IMR-90 (cell line): ENCODE data around the gene KAZALD1. TPM values are rescaled to one million over a fixed set of nuclear protein-coding genes. Genes with fewer than 3 reads are reported as not detected.

Source experiments
- ATAC-seq: fragments of 200-7000 bp; cut with Tn5 transposase; 2 replicates; pipeline ENCODE4 v1.9.1; 2020; ENCODE audit warnings: low read depth, mild to moderate bottlenecking, moderate library complexity
- BruUV-seq: library from RNA; stranded (reverse); fragments of 400-500 nt; replicated peaks from 2 replicates; lab custom pipeline; 2021; lab: Mats Ljungman, UMichigan
- CTCF ChIA-PET: fragments of 300-600 bp; formaldehyde crosslinking; extraction: SDS; loops from one replicate; lab custom pipeline; 2021; ENCODE audit warnings: antibody characterized with exemption; lab: Yijun Ruan, JAX
- POLR2A ChIA-PET: fragments of 300-600 bp; sonication (Branson Sonifier 250); formaldehyde crosslinking; loops from one replicate; lab custom pipeline; 2022; ENCODE audit warnings: antibody characterized with exemption; ENCODE audit not compliant: unreplicated experiment; lab: Charles Lee
- DNase-seq: peaks from one replicate; pipeline ENCODE4 v3.0.0; 2013
- H2AFZ ChIP-seq: replicated peaks from 2 replicates; pipeline ENCODE3; 2013; ENCODE audit warnings: low read length, mild to moderate bottlenecking; ENCODE audit not compliant: poor library complexity
- H2AK5ac ChIP-seq: 2 replicates; pipeline ENCODE4 v1.6.1; 2013; ENCODE audit warnings: low read depth, low read length, inconsistent platforms
- H2AK9ac ChIP-seq: replicated peaks from 2 replicates; pipeline ENCODE3; 2013; ENCODE audit warnings: mild to moderate bottlenecking, low read depth, low read length, moderate library complexity; ENCODE audit not compliant: poor library complexity
- H2BK120ac ChIP-seq: 2 replicates; pipeline ENCODE4 v1.6.1; 2013; ENCODE audit warnings: low read depth, low read length, inconsistent platforms
- H2BK15ac ChIP-seq: 3 replicates; pipeline ENCODE4 v1.6.1; 2013; ENCODE audit warnings: low read depth, low read length, inconsistent platforms
- H2BK20ac ChIP-seq: 2 replicates; pipeline ENCODE4 v1.6.1; 2013; ENCODE audit warnings: low read depth, mild to moderate bottlenecking, inconsistent platforms, low read length, moderate library complexity
- H2BK5ac ChIP-seq: 2 replicates; pipeline ENCODE4 v1.6.1; 2013; ENCODE audit warnings: mild to moderate bottlenecking, low read depth, low read length, inconsistent platforms; ENCODE audit not compliant: poor library complexity, severe bottlenecking
- H3K14ac ChIP-seq: replicated peaks from 2 replicates; pipeline ENCODE4 v1.6.1; 2013; ENCODE audit warnings: low read depth, low read length, inconsistent platforms
- H3K18ac ChIP-seq: 2 replicates; pipeline ENCODE4 v1.6.1; 2013; ENCODE audit warnings: low read depth, low read length, control low read depth
- H3K23ac ChIP-seq: 2 replicates; pipeline ENCODE4 v1.6.1; 2013; ENCODE audit warnings: low read depth, low read length, inconsistent platforms
- H3K27ac ChIP-seq: 2 replicates; pipeline ENCODE4 v1.5.1; 2013; ENCODE audit warnings: mild to moderate bottlenecking, control low read depth, low read length; ENCODE audit not compliant: insufficient read depth
- H3K27me3 ChIP-seq: 2 replicates; pipeline ENCODE4 v1.6.1; 2013; ENCODE audit warnings: low read length; ENCODE audit not compliant: control insufficient read depth, insufficient read depth
- H3K36me3 ChIP-seq: 2 replicates; pipeline ENCODE4 v1.6.1; 2013; ENCODE audit warnings: low read length, mixed read lengths; ENCODE audit not compliant: control insufficient read depth, insufficient read depth
- H3K4ac ChIP-seq: 2 replicates; pipeline ENCODE4 v1.6.1; 2013; ENCODE audit warnings: low read depth, low read length, inconsistent platforms
- H3K4me1 ChIP-seq: 2 replicates; pipeline ENCODE4 v1.6.1; 2013; ENCODE audit warnings: low read length, mixed read lengths; ENCODE audit not compliant: control insufficient read depth, insufficient read depth
- H3K4me2 ChIP-seq: 2 replicates; pipeline ENCODE4 v1.6.1; 2013; ENCODE audit warnings: low read depth, mild to moderate bottlenecking, control low read depth, low read length, moderate library complexity
- H3K4me3 ChIP-seq: 2 replicates; pipeline ENCODE4 v1.5.1; 2013; ENCODE audit warnings: low read depth, mild to moderate bottlenecking, control low read depth, low read length, moderate library complexity; ENCODE audit not compliant: insufficient read depth
- H3K56ac ChIP-seq: 2 replicates; pipeline ENCODE4 v1.6.1; 2013; ENCODE audit warnings: low read length, inconsistent platforms; ENCODE audit not compliant: insufficient read depth; ENCODE audit errors: extremely low read depth
- H3K79me1 ChIP-seq, 2 experiments: 2 replicates each; pipeline ENCODE4 v1.6.1; 2013; ENCODE audit warnings: low read length in 2 of 2, inconsistent platforms in 1 of 2, low read depth in 1 of 2
- H3K9ac ChIP-seq: 2 replicates; pipeline ENCODE4 v1.6.1; 2013; ENCODE audit warnings: low read depth, low read length, control low read depth
- H3K9me1 ChIP-seq: 2 replicates; pipeline ENCODE4 v1.6.1; 2013; ENCODE audit warnings: low read length, inconsistent platforms; ENCODE audit not compliant: insufficient read depth
- H3K9me3 ChIP-seq: 2 replicates; pipeline ENCODE4 v1.6.1; 2013; ENCODE audit warnings: low read length; ENCODE audit not compliant: control insufficient read depth, insufficient read depth
- H4K20me1 ChIP-seq: 2 replicates; pipeline ENCODE4 v1.6.1; 2013; ENCODE audit warnings: low read length, inconsistent platforms; ENCODE audit not compliant: insufficient read depth
- H4K5ac ChIP-seq: 2 replicates; pipeline ENCODE4 v1.6.1; 2013; ENCODE audit warnings: mild to moderate bottlenecking, low read depth, low read length, control low read depth
- H4K8ac ChIP-seq, 2 experiments: 2 replicates each; pipeline ENCODE4 v1.6.1; 2013; ENCODE audit warnings: low read depth in 2 of 2, low read length in 2 of 2, control low read depth in 1 of 2, inconsistent platforms in 1 of 2
- H4K91ac ChIP-seq: 2 replicates; pipeline ENCODE4 v1.6.1; 2013; ENCODE audit warnings: low read depth, low read length, inconsistent platforms; ENCODE audit not compliant: insufficient read depth
- CEBPB ChIP-seq: IDR thresholded peaks from 2 replicates; pipeline ENCODE4 v1.6.1; 2012; ENCODE audit warnings: low read depth, low read length, improper control_type of control experiment
- MAFK ChIP-seq: IDR thresholded peaks from 2 replicates; pipeline ENCODE4 v1.6.1; 2012; ENCODE audit warnings: low read depth, low read length, improper control_type of control experiment
- MAZ ChIP-seq: IDR thresholded peaks from 2 replicates; pipeline ENCODE4 v1.6.1; 2012; ENCODE audit warnings: low read depth, mild to moderate bottlenecking, low read length, improper control_type of control experiment, moderate library complexity, borderline replicate concordance
- MXI1 ChIP-seq: IDR thresholded peaks from 2 replicates; pipeline ENCODE4 v1.6.1; 2012; ENCODE audit warnings: low read depth, mild to moderate bottlenecking, low read length, moderate library complexity, borderline replicate concordance
- SMC3 ChIP-seq: fragments of 150-350 bp; IDR thresholded peaks from 2 replicates; pipeline ENCODE4 v1.6.1; 2016; ENCODE audit warnings: low read depth, mild to moderate bottlenecking, antibody characterized with exemption, low read length, moderate library complexity
- WGBS, 2 experiments: methylation state at CpG; one replicate each; pipeline versions ENCODE4 v1.1.5 to v1.1.7; 2013; ENCODE audit warnings: missing lambda C conversion rate in 2 of 2; ENCODE audit not compliant: insufficient read length in 1 of 2; ENCODE audit errors: extremely low coverage in 2 of 2; 5-methylcytosine and 5-hydroxymethylcytosine counted together
- dilution Hi-C: fragments of 300-500 bp; cut with HindIII; formaldehyde crosslinking; loops from one replicate; pipeline ENCODE4 v1.14.3; 2018; ENCODE audit warnings: low sequenced_read_pairs; ENCODE audit not compliant: unreplicated experiment
- in situ Hi-C: fragments of 300-500 bp; cut with MboI; formaldehyde crosslinking; loops from 3 replicates; pipeline ENCODE4 v1.14.3; 2019; ENCODE audit warnings: low sequenced_read_pairs, inconsistent platforms, mixed read lengths
- intact Hi-C: fragments of 100-400 bp; cut with micrococcal nuclease; formaldehyde crosslinking; loops from 2 replicates; pipeline ENCODE4 v1.10.0; 2022
- polyA plus RNA-seq, 3 experiments: library from polyadenylated mRNA; depleted of rRNA; stranded (reverse); fragments of >200 nt; gene quantifications; 2 replicates each; pipeline ENCODE4 v1.2.3, GENCODE V29; 2012; ENCODE audit warnings: low replicate concordance in 1 of 3
- total RNA-seq: library from RNA; depleted of rRNA; stranded (reverse); fragments of >200 nt; gene quantifications from 2 replicates; pipeline ENCODE4 v1.2.3, GENCODE V29; 2012

KAZALD1 gene
- total and polyA plus RNA-seq, 2 of the 4 experiments (the other 2 are of a cell fraction), result 9.1 to 18.6 TPM

GRCh38 chr10:101103430-101103829 lies 41.6 kb downstream of the KAZALD1 start:
- Histone ChIP-seq H3K27me3 (peaks cover 72% of the 10 kb centered on the region), H3K9me3 (no peaks in the 10 kb centered on the region), H3K36me3 (no peaks in the 10 kb centered on the region), H3K4me1 (no peaks in the 10 kb centered on the region), H2AK5ac (no peak overlapping the region), H4K8ac (no peak overlapping the region), H2BK120ac (no peak overlapping the region), H2BK15ac (no peak overlapping the region), H3K4me3 (no peak overlapping the region), H3K9me1 (no peaks in the 10 kb centered on the region), H2AFZ (no peak overlapping the region), H4K20me1 (no peaks in the 10 kb centered on the region), H3K23ac (no peak overlapping the region), H3K18ac (no peak overlapping the region), H3K56ac (no peak overlapping the region), H4K5ac (no peak overlapping the region), H3K4me2 (no peak overlapping the region), H3K27ac (no peak overlapping the region), H3K14ac (no peak overlapping the region), H2AK9ac (no peak overlapping the region), H3K9ac (no peak overlapping the region), H4K91ac (no peak overlapping the region), H3K79me1 (no peaks in the 10 kb centered on the region), H2BK20ac (no peak overlapping the region), H3K4ac (no peak overlapping the region), H2BK5ac (no peak overlapping the region)
- in situ Hi-C loops, result no loop called here
- TF ChIP-seq CEBPB, result no peak
- no peak for TF ChIP-seq MAZ
- TF ChIP-seq MAFK, result no peak
- TF ChIP-seq MXI1, result no peak
- no peak for TF ChIP-seq SMC3
- DNase-seq (no peak), ATAC-seq (no peak)
- dilution Hi-C loops, result no loop called here
- ChIA-PET CTCF (interaction anchor here (1.2 kb wide), 1 partner anchor 39 kb away, joined by 3 read pairs; no protein-coding TSS in a partner anchor), POLR2A (no interaction called here)
- intact Hi-C loops, result no loop called here
- 47% methylated on average over 2 of the region's 2 CpGs; no CpG with 5 or more reads in 1 of the 2 experiments for WGBS, 2 experiments
- no TSS peak for BruUV-seq
